Endodermal cell (in vitro differentiated cells): ENCODE measurements around the gene EXOC1L. TPM values are rescaled to one million over a fixed set of nuclear protein-coding genes. Genes with fewer than 3 reads are reported as not detected.
A peak's percentile ranks its signal among the peaks of the same experiment; 100 is the strongest.
"Not testable (repeated sequence)": the region's sequence is repeated elsewhere in the genome, so short reads cannot be mapped to it uniquely, and the experiment has no call there.

ENCODE experiments used
- DNase-seq: peaks from one replicate; pipeline ENCODE4 v3.0.0-alpha.2; 2017
- H3K27ac ChIP-seq: 2 replicates; pipeline ENCODE4 v1.5.1; 2013; ENCODE audit warnings: mild to moderate bottlenecking, low read depth, low read length, moderate library complexity
- H3K27me3 ChIP-seq: 2 replicates; pipeline ENCODE4 v1.6.1; 2013; ENCODE audit warnings: mild to moderate bottlenecking, low read length, moderate library complexity; ENCODE audit not compliant: insufficient read depth, control insufficient read depth, poor library complexity, severe bottlenecking
- H3K36me3 ChIP-seq: 2 replicates; pipeline ENCODE4 v1.7.0; 2013; ENCODE audit warnings: mild to moderate bottlenecking, low read length, moderate library complexity; ENCODE audit not compliant: control insufficient read depth, insufficient read depth
- H3K4me1 ChIP-seq: one replicate; pipeline ENCODE4 v1.7.0; 2013; ENCODE audit warnings: low read length; ENCODE audit not compliant: control insufficient read depth, insufficient read depth
- H3K4me3 ChIP-seq: 2 replicates; pipeline ENCODE4 v1.5.1; 2013; ENCODE audit warnings: mild to moderate bottlenecking, low read length, moderate library complexity
- H3K9ac ChIP-seq: 2 replicates; pipeline ENCODE4 v1.6.1; 2013; ENCODE audit warnings: mild to moderate bottlenecking, low read length, moderate library complexity; ENCODE audit not compliant: poor library complexity, severe bottlenecking; ENCODE audit errors: extremely low read depth
- H3K9me3 ChIP-seq: 2 replicates; pipeline ENCODE4 v1.6.1; 2013; ENCODE audit warnings: mild to moderate bottlenecking, low read length, moderate library complexity; ENCODE audit not compliant: control insufficient read depth
- H3K27ac Mint-ChIP-seq: 2 replicates; pipeline ENCODE4 v1.8.0; 2020; ENCODE audit warnings: mixed read lengths
- H3K27me3 Mint-ChIP-seq: 2 replicates; pipeline ENCODE4 v1.8.0; 2021; ENCODE audit warnings: mild to moderate bottlenecking, mixed read lengths; ENCODE audit not compliant: insufficient read depth
- H3K36me3 Mint-ChIP-seq: 2 replicates; pipeline ENCODE4 v1.8.0; 2020; ENCODE audit warnings: low read depth, mixed read lengths
- H3K4me1 Mint-ChIP-seq: 2 replicates; pipeline ENCODE4 v1.8.0; 2020; ENCODE audit warnings: mixed read lengths
- H3K4me3 Mint-ChIP-seq: 2 replicates; pipeline ENCODE4 v1.8.0; 2020; ENCODE audit warnings: mild to moderate bottlenecking, moderate library complexity, mixed read lengths
- H3K9me3 Mint-ChIP-seq: 2 replicates; pipeline ENCODE4 v1.8.0; 2020; ENCODE audit warnings: mild to moderate bottlenecking, mixed read lengths
- CTCF ChIP-seq: fragments of 200-600 bp; sonication (generic); conservative IDR thresholded peaks from 2 replicates; pipeline ENCODE4 v1.5.0; 2021; ENCODE audit warnings: antibody characterized with exemption, mild to moderate bottlenecking
- WGBS, 2 experiments: methylation state at CpG; one replicate each; pipeline versions ENCODE4 v1.1.5 to v1.1.7; 2013; ENCODE audit warnings: missing lambda C conversion rate in 2 of 2, mixed read lengths in 1 of 2; ENCODE audit not compliant: insufficient coverage in 1 of 2, insufficient read length in 1 of 2; 5-methylcytosine and 5-hydroxymethylcytosine counted together
- total RNA-seq, 2 donors: library from RNA; stranded (reverse); fragmentation: NEBNext Ultra II Directional in 1 of 2; extraction: Animal tissue kit (Norgen Biotek cat#: 25700) in 1 of 2; gene quantifications; 2 replicates in 1 of 2; 3 replicates in 1 of 2; pipeline ENCODE4 v1.2.1, GENCODE V29; 2021

EXOC1L gene
- total RNA-seq, 2 donors from 2014 or later, result not detected

GRCh38 chr4:55838356-55838755 lies 18.8 kb downstream of the EXOC1L start:
- WGBS, 2 experiments, result no CpG with 5 or more reads among the region's 1 CpG
- H3K36me3 ChIP-seq, result no peaks in the 10 kb centered on the region

GRCh38 chr4:55838952-55839351 lies 19.4 kb downstream of the EXOC1L start:
- H3K4me3 ChIP-seq, result no peak overlapping the region
- H3K27ac Mint-ChIP-seq, result no peak overlapping the region
- peaks cover 25% of the 10 kb centered on the region for H3K9me3 ChIP-seq
- no peak overlapping the region for H3K27ac ChIP-seq
- H3K9me3 Mint-ChIP-seq, result peaks cover 38% of the 10 kb centered on the region
- H3K27me3 Mint-ChIP-seq, result peaks cover 1% of the 10 kb centered on the region
- no peak overlapping the region for H3K4me3 Mint-ChIP-seq
- H3K36me3 ChIP-seq, result no peaks in the 10 kb centered on the region
- H3K4me1 Mint-ChIP-seq, result peaks cover 2% of the 10 kb centered on the region
- no peak overlapping the region for H3K9ac ChIP-seq
- no peaks in the 10 kb centered on the region for H3K4me1 ChIP-seq
- H3K27me3 ChIP-seq, result no peaks in the 10 kb centered on the region
- DNase-seq, result no peak
- peaks cover 3% of the 10 kb centered on the region for H3K36me3 Mint-ChIP-seq
- no peak for TF ChIP-seq CTCF

More at GRCh38 chr4:55838356-55838755, 18.8 kb downstream of the EXOC1L start:
- no peak overlapping the region for H3K9ac ChIP-seq
- Mint-ChIP-seq H3K4me3 (no peak overlapping the region), H3K9me3 (peaks cover 38% of the 10 kb centered on the region), H3K36me3 (peaks cover 3% of the 10 kb centered on the region), H3K27me3 (peaks cover 1% of the 10 kb centered on the region), H3K27ac (no peak overlapping the region), H3K4me1 (peaks cover 2% of the 10 kb centered on the region)
- no peaks in the 10 kb centered on the region for H3K4me1 ChIP-seq
- H3K4me3 ChIP-seq, result no peak overlapping the region
- H3K27ac ChIP-seq, result no peak overlapping the region
- no peak for DNase-seq
- H3K27me3 ChIP-seq, result no peaks in the 10 kb centered on the region
- H3K9me3 ChIP-seq, result peaks cover 25% of the 10 kb centered on the region
- no peak for TF ChIP-seq CTCF

GRCh38 chr4:55840956-55841355 lies 21.4 kb downstream of the EXOC1L start:
- no peak overlapping the region for H3K9ac ChIP-seq
- Mint-ChIP-seq H3K4me3 (no peak overlapping the region), H3K36me3 (peaks cover 3% of the 10 kb centered on the region), H3K9me3 (peaks cover 38% of the 10 kb centered on the region), H3K27me3 (peaks cover 1% of the 10 kb centered on the region), H3K4me1 (peaks cover 2% of the 10 kb centered on the region), H3K27ac (no peak overlapping the region)
- H3K4me1 ChIP-seq, result no peaks in the 10 kb centered on the region
- no peak overlapping the region for H3K4me3 ChIP-seq
- no peaks in the 10 kb centered on the region for H3K27me3 ChIP-seq
- H3K27ac ChIP-seq, result no peak overlapping the region
- 88% methylated on average over 1 of the region's 1 CpG for WGBS, 2 experiments
- TF ChIP-seq CTCF, result no peak
- H3K9me3 ChIP-seq, result peaks cover 25% of the 10 kb centered on the region
- no peak for DNase-seq
- no peaks in the 10 kb centered on the region for H3K36me3 ChIP-seq

- not testable (repeated sequence) for H3K4me1 ChIP-seq, H3K27ac ChIP-seq, H3K27me3 ChIP-seq, H3K9ac ChIP-seq, H3K36me3 Mint-ChIP-seq, H3K27me3 Mint-ChIP-seq, H3K4me1 Mint-ChIP-seq, H3K36me3 ChIP-seq
- DNase-seq, result peak; percentile 49
- peak overlapping the region; percentile 53 for H3K4me3 Mint-ChIP-seq
- Histone ChIP-seq H3K9me3 (peaks cover 25% of the 10 kb centered on the region), H3K4me3 (peak overlapping the region; percentile 65)
- H3K9me3 Mint-ChIP-seq, result peaks cover 38% of the 10 kb centered on the region
- H3K27ac Mint-ChIP-seq, result peak overlapping the region; percentile 90
- 59 to 68% methylated on average over 12 to 18 of the region's 22 CpGs for WGBS, 2 experiments
Measured at GRCh38 chr4:55841373-55842239, 22.0 kb downstream of the EXOC1L start.

DNA sequence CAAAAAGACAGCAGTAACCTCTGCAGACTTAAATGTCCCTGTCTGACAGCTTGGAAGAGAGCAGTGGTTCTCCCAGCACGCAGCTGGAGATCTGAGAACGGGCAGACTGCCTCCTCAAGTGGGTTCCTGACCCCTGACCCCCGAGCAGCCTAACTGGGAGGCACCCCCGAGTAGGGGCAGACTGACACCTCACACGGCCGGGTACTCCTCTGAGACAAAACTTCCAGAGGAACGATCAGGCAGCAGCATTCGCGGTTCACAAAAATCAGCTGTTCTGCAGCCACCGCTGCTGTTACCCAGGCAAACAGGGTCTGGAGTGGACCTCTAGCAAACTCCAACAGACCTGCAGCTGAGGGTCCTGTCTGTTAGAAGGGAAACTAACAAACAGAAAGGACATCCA lies 22.7 kb downstream of the EXOC1L start:
- Mint-ChIP-seq H3K9me3 (peaks cover 34% of the 10 kb centered on the region), H3K4me3 (peak overlapping the region; percentile 53)
- not testable (repeated sequence) for H3K36me3 ChIP-seq, H3K27ac ChIP-seq, DNase-seq, H3K36me3 Mint-ChIP-seq, H3K4me1 Mint-ChIP-seq, H3K4me1 ChIP-seq, H3K27ac Mint-ChIP-seq, H3K9ac ChIP-seq, H3K27me3 ChIP-seq, H3K27me3 Mint-ChIP-seq, H3K4me3 ChIP-seq
- H3K9me3 ChIP-seq, result peaks cover 25% of the 10 kb centered on the region
- 62% methylated on average over 9 of the region's 10 CpGs; no CpG with 5 or more reads in 1 of the 2 experiments for WGBS, 2 experiments
